PC-9 (cell line): Measurements from ENCODE around the gene EP400. TPM values are rescaled to one million over a fixed set of nuclear protein-coding genes. Genes with fewer than 3 reads are reported as not detected.

Experiments
- BruUV-seq: library from RNA; stranded (reverse); fragments of 400-500 nt; replicated peaks from 2 replicates; lab custom pipeline; 2021; lab: Mats Ljungman, UMichigan
- CTCF ChIA-PET: fragments of 300-600 bp; sonication (Branson Sonifier 250); formaldehyde crosslinking; loops from one replicate; lab custom pipeline; 2022; ENCODE audit warnings: antibody characterized with exemption; lab: Charles Lee
- POLR2A ChIA-PET: fragments of 300-600 bp; sonication (Branson Sonifier 250); formaldehyde crosslinking; loops from one replicate; lab custom pipeline; 2022; ENCODE audit warnings: antibody characterized with exemption; ENCODE audit not compliant: unreplicated experiment; lab: Charles Lee
- DNase-seq, 2 experiments: peaks; one replicate each; pipeline versions ENCODE4 v3.0.0 to v3.0.0-alpha.2; 2015 to 2022; ENCODE audit warnings: mixed read lengths in 1 of 2
- H2AFZ ChIP-seq: fragments of 200-600 bp; sonication (generic); 2 replicates; pipeline ENCODE4 v1.8.1; 2017; ENCODE audit warnings: antibody characterized with exemption
- H3F3A ChIP-seq: fragments of 200-600 bp; sonication (generic); 2 replicates; pipeline ENCODE4 v1.8.1; 2017; ENCODE audit warnings: antibody characterized with exemption, mild to moderate bottlenecking, low read depth; ENCODE audit not compliant: insufficient read depth
- H3K27ac ChIP-seq: fragments of 200-600 bp; sonication (generic); 2 replicates; pipeline ENCODE4 v1.6.1; 2016; ENCODE audit warnings: mixed run types
- H3K27me3 ChIP-seq: fragments of 200-600 bp; sonication (generic); 2 replicates; pipeline ENCODE4 v1.6.1; 2016; ENCODE audit warnings: low read depth, mixed run types; ENCODE audit not compliant: insufficient read depth
- H3K36me3 ChIP-seq: fragments of 200-600 bp; sonication (generic); 2 replicates; pipeline ENCODE4 v1.6.1; 2016; ENCODE audit warnings: low read depth, mixed run types
- H3K4me1 ChIP-seq: fragments of 200-600 bp; sonication (generic); replicated peaks from 2 replicates; pipeline ENCODE4 v1.6.1; 2016; ENCODE audit warnings: mixed run types; ENCODE audit not compliant: insufficient read depth
- H3K4me2 ChIP-seq: fragments of 200-600 bp; sonication (generic); 2 replicates; pipeline ENCODE4 v1.6.1; 2017; ENCODE audit warnings: mixed run types
- H3K4me3 ChIP-seq: fragments of 200-600 bp; sonication (generic); 2 replicates; pipeline ENCODE4 v1.6.1; 2016; ENCODE audit warnings: mixed run types
- H3K79me2 ChIP-seq: fragments of 200-600 bp; sonication (generic); 2 replicates; pipeline ENCODE4 v1.6.1; 2017; ENCODE audit warnings: low read depth, mixed run types
- H3K9me2 ChIP-seq: fragments of 200-600 bp; sonication (generic); 2 replicates; pipeline ENCODE4 v1.8.1; 2017; ENCODE audit warnings: mild to moderate bottlenecking; ENCODE audit not compliant: insufficient read depth
- H3K9me3 ChIP-seq: fragments of 200-600 bp; sonication (generic); 2 replicates; pipeline ENCODE4 v1.8.1; 2016; ENCODE audit warnings: low read depth; ENCODE audit not compliant: insufficient read depth
- H4K20me1 ChIP-seq: fragments of 200-600 bp; sonication (generic); 2 replicates; pipeline ENCODE4 v1.8.1; 2017; ENCODE audit not compliant: insufficient read depth
- EZH2 ChIP-seq: fragments of 200-600 bp; sonication (generic); IDR thresholded peaks from 2 replicates; pipeline ENCODE4 v1.8.0; 2017; ENCODE audit warnings: antibody characterized with exemption, low read depth
- intact Hi-C: fragments of 100-400 bp; cut with micrococcal nuclease; formaldehyde crosslinking; loops from one replicate; pipeline ENCODE4 v1.10.0; 2022; ENCODE audit not compliant: unreplicated experiment
- total RNA-seq: library from RNA; stranded (reverse); gene quantifications from 2 replicates; pipeline ENCODE4 v1.2.3, GENCODE V29; 2021
- TF ChIP-seq, protein P1 (sequence below): fragments of 200-600 bp; sonication (generic); conservative IDR thresholded peaks from 2 replicates; pipeline ENCODE4 v1.6.1; 2017; ENCODE audit warnings: mixed run types, antibody characterized with exemption, mild to moderate bottlenecking, moderate library complexity

EP400 gene
- total RNA-seq, 1 experiment from 2014 or later, result 50.3 TPM

DNA sequence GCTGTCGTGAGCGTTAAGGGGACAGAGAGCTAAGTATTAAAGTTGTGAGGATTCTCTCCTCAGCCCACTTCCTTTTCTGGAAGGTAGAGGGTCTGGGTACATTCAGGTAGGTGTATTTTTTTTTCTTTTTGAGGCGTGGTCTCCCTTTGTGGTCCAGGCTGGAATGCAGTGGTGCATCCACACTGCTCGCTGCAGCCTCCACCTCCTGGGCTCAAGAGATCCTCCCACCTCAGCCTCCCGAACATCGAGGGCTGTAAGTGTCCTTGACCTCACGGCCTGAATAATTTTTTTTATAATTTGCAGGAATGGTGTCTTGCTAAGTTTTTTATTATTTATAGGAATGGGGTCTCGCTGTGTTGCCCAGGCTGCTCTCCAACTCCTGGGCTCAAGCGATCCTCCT lies 19.2 kb upstream of the EP400 start:
- peaks cover 18% of the 10 kb centered on the region for H3K36me3 ChIP-seq
- H3K9me3 ChIP-seq, result no peaks in the 10 kb centered on the region
- no TSS peak for BruUV-seq
- peak overlapping the region; percentile 98 for H3K4me3 ChIP-seq
- H3K27ac ChIP-seq, result no peak overlapping the region
- TF ChIP-seq EZH2, result no peak
- TF ChIP-seq, protein P1, sequence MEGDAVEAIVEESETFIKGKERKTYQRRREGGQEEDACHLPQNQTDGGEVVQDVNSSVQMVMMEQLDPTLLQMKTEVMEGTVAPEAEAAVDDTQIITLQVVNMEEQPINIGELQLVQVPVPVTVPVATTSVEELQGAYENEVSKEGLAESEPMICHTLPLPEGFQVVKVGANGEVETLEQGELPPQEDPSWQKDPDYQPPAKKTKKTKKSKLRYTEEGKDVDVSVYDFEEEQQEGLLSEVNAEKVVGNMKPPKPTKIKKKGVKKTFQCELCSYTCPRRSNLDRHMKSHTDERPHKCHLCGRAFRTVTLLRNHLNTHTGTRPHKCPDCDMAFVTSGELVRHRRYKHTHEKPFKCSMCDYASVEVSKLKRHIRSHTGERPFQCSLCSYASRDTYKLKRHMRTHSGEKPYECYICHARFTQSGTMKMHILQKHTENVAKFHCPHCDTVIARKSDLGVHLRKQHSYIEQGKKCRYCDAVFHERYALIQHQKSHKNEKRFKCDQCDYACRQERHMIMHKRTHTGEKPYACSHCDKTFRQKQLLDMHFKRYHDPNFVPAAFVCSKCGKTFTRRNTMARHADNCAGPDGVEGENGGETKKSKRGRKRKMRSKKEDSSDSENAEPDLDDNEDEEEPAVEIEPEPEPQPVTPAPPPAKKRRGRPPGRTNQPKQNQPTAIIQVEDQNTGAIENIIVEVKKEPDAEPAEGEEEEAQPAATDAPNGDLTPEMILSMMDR, result no peak
- no peak overlapping the region for H2AFZ ChIP-seq
- H3K9me2 ChIP-seq, result no peaks in the 10 kb centered on the region
- intact Hi-C loops, result no loop called here
- H3K79me2 ChIP-seq, result peaks cover 36% of the 10 kb centered on the region
- POLR2A ChIA-PET, result interaction anchor here (0.6 kb wide), 1 partner anchor 57 kb away, joined by 3 read pairs; no protein-coding TSS in a partner anchor
- H3K4me2 ChIP-seq, result peak overlapping the region; percentile 94
- H3F3A ChIP-seq, result peaks cover 9% of the 10 kb centered on the region
- peaks cover 19% of the 10 kb centered on the region for H4K20me1 ChIP-seq
- peaks cover 8% of the 10 kb centered on the region for H3K4me1 ChIP-seq
- CTCF ChIA-PET, result interaction anchor here (1.1 kb wide), 1 partner anchor 79 kb away, joined by 3 read pairs; no protein-coding TSS in a partner anchor
- DNase-seq, result no peak
- no peaks in the 10 kb centered on the region for H3K27me3 ChIP-seq

DNA sequence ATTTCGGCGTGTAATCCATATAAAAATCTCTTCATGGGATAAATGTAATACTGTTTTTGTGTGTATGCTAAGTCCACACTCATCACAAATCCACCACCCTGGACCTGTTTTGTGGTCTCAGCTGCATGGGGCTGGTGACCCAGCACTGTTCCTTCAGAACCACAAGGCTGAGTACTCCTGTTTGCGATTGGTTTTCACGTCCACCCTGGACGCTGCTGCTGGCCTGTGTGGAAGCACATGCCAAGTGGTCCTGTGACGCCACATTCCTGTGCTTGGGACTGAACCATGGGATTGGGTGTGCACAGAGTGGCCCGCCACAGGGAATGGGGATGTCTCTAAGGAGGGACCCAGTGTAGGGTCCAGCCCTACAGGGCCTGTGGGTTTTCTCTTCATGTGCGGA lies 16.4 kb upstream of the EP400 start:
- Histone ChIP-seq H3K4me2 (no peak overlapping the region), H4K20me1 (peaks cover 19% of the 10 kb centered on the region), H2AFZ (no peak overlapping the region), H3K27me3 (no peaks in the 10 kb centered on the region), H3K9me2 (no peaks in the 10 kb centered on the region), H3F3A (peaks cover 29% of the 10 kb centered on the region), H3K27ac (no peak overlapping the region), H3K9me3 (no peaks in the 10 kb centered on the region), H3K36me3 (peaks cover 32% of the 10 kb centered on the region), H3K4me1 (peaks cover 8% of the 10 kb centered on the region), H3K4me3 (no peak overlapping the region), H3K79me2 (peaks cover 36% of the 10 kb centered on the region)
- CTCF ChIA-PET, result no interaction called here
- BruUV-seq, result TSS peak; percentile 4
- POLR2A ChIA-PET, result no interaction called here
- no peak for DNase-seq
- intact Hi-C loops, result no loop called here
- TF ChIP-seq, protein P1, result no peak
- TF ChIP-seq EZH2, result no peak

DNA sequence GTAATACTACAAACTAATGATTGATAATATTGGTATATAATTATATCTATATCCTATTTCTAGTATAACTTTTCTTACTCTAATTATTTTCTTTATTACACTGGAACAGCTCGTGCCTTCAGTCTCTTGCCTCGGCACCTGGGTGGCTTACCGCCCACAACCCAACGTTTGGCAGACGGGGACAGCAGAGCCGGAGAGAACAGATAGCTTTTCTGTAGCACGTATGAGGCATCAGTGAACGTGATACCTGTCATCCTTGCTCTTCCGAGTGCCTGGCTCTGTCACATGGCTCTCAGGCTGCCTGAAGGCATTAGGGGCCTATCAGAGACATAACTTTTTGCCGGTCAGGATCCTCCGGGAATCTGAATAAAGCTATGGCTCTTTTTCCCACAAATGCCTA lies 15.2 kb upstream of the EP400 start:
- peaks cover 40% of the 10 kb centered on the region for H3F3A ChIP-seq
- POLR2A ChIA-PET, result interaction anchor here (0.6 kb wide), 1 partner anchor 74 kb away, joined by 5 read pairs; no protein-coding TSS in a partner anchor
- intact Hi-C loops, result no loop called here

More for the DNA sequence above, 15.2 kb upstream of the EP400 start:
- no peak overlapping the region for H3K4me2 ChIP-seq
- peaks cover 19% of the 10 kb centered on the region for H4K20me1 ChIP-seq
- peaks cover 32% of the 10 kb centered on the region for H3K79me2 ChIP-seq
- no peak for DNase-seq
- H3K27me3 ChIP-seq, result no peaks in the 10 kb centered on the region
- H3K27ac ChIP-seq, result no peak overlapping the region
- CTCF ChIA-PET, result no interaction called here
- no TSS peak for BruUV-seq
- H3K4me3 ChIP-seq, result no peak overlapping the region
- no peaks in the 10 kb centered on the region for H3K9me3 ChIP-seq
- H3K4me1 ChIP-seq, result peaks cover 8% of the 10 kb centered on the region
- H2AFZ ChIP-seq, result no peak overlapping the region
- TF ChIP-seq EZH2, result no peak
- TF ChIP-seq, protein P1, result no peak
- peaks cover 32% of the 10 kb centered on the region for H3K36me3 ChIP-seq
- no peaks in the 10 kb centered on the region for H3K9me2 ChIP-seq
